ENCODE measurements around the gene STMN1.

GRCh38 chr1:25911162-25911561 lies 4.9 kb upstream of the STMN1 start:
- TF ChIP-seq CTCF (IDR thresholded peaks at IDR 0.05; ENCODE audit: control extremely low read depth in 1 of 3, insufficient read depth in 1 of 3, low read depth in 1 of 3, low read length in 3 of 3) (no peak), JUN (IDR thresholded peaks at IDR 0.05; ENCODE audit: low read depth, low read length) (no peak), SIN3A (conservative IDR thresholded peaks at IDR 0.05 in 1 of 2, IDR thresholded peaks at IDR 0.05 in 1 of 2; ENCODE audit: low read depth in 1 of 2, low read length in 2 of 2) (no peak), CBX5 (IDR thresholded peaks at IDR 0.05; ENCODE audit: low read depth, low read length) (no peak)

All from H1 (cell line).